ENCODE results near the gene B3GALNT2.

Gene B3GALNT2

GRCh38 chr1:235454021-235454420, 50.2 kb downstream of the B3GALNT2 start:
- DNase-seq, result no peak
- no peak overlapping the region for H3K4me3 ChIP-seq (ENCODE audit: low read depth, low read length)
- no peaks in the 10 kb centered on the region for H3K9me3 ChIP-seq (ENCODE audit: severe bottlenecking)
- no peak overlapping the region for H3K27ac ChIP-seq
- H3K36me3 ChIP-seq, result peaks cover 68% of the 10 kb centered on the region
- TF ChIP-seq CTCF (IDR thresholded peaks at IDR 0.05; ENCODE audit: low read depth, low read length), result no peak
- no peaks in the 10 kb centered on the region for H3K27me3 ChIP-seq (ENCODE audit: insufficient read depth, low read depth, severe bottlenecking)

GRCh38 chr1:235450886-235451483, 53.3 kb downstream of the B3GALNT2 start:
- H3K36me3 ChIP-seq, result peaks cover 92% of the 10 kb centered on the region
- H3K27ac ChIP-seq, result no peak overlapping the region
- TF ChIP-seq CTCF (IDR thresholded peaks at IDR 0.05; ENCODE audit: low read depth, low read length), result no peak
- no peak overlapping the region for H3K4me3 ChIP-seq (ENCODE audit: low read depth, low read length)
- no peaks in the 10 kb centered on the region for H3K9me3 ChIP-seq (ENCODE audit: severe bottlenecking)
- H3K27me3 ChIP-seq (ENCODE audit: insufficient read depth, low read depth, severe bottlenecking), result no peaks in the 10 kb centered on the region
- DNase-seq, result no peak

GRCh38 chr1:235450433-235450832, 53.8 kb downstream of the B3GALNT2 start:
- no peak for DNase-seq
- Histone ChIP-seq H3K4me3 (ENCODE audit: low read depth, low read length) (no peak overlapping the region), H3K27me3 (ENCODE audit: insufficient read depth, low read depth, severe bottlenecking) (no peaks in the 10 kb centered on the region), H3K27ac (no peak overlapping the region), H3K9me3 (ENCODE audit: severe bottlenecking) (no peaks in the 10 kb centered on the region), H3K36me3 (peaks cover 96% of the 10 kb centered on the region)
- TF ChIP-seq CTCF (IDR thresholded peaks at IDR 0.05; ENCODE audit: low read depth, low read length), result no peak

GRCh38 chr1:235448616-235449015, 55.6 kb downstream of the B3GALNT2 start:
- H3K27ac ChIP-seq, result no peak overlapping the region
- H3K27me3 ChIP-seq (ENCODE audit: insufficient read depth, low read depth, severe bottlenecking), result no peaks in the 10 kb centered on the region
- DNase-seq, result no peak
- no peaks in the 10 kb centered on the region for H3K9me3 ChIP-seq (ENCODE audit: severe bottlenecking)
- TF ChIP-seq CTCF (IDR thresholded peaks at IDR 0.05; ENCODE audit: low read depth, low read length), result no peak
- H3K36me3 ChIP-seq, result peaks cover 96% of the 10 kb centered on the region
- no peak overlapping the region for H3K4me3 ChIP-seq (ENCODE audit: low read depth, low read length)

- no peak for DNase-seq
- H3K27me3 ChIP-seq (ENCODE audit: insufficient read depth, low read depth, severe bottlenecking), result no peaks in the 10 kb centered on the region
- no peak for TF ChIP-seq CTCF (IDR thresholded peaks at IDR 0.05; ENCODE audit: low read depth, low read length)
- peaks cover 97% of the 10 kb centered on the region for H3K36me3 ChIP-seq
- H3K9me3 ChIP-seq (ENCODE audit: severe bottlenecking), result no peaks in the 10 kb centered on the region
- H3K4me3 ChIP-seq (ENCODE audit: low read depth, low read length), result no peak overlapping the region
- no peak overlapping the region for H3K27ac ChIP-seq
Measured at GRCh38 chr1:235442788-235443429, 61.3 kb downstream of the B3GALNT2 start.

Measured in WERI-Rb-1 (cell line).